ENCODE data around the gene AQP7.
"Not testable (repeated sequence)": the region's sequence is repeated elsewhere in the genome, so short reads cannot be mapped to it uniquely, and the experiment has no call there.

AQP7 gene

GRCh38 chr9:33388110-33388994, 14.0 kb downstream of the AQP7 start:
- DNase-seq = no peak
- Histone ChIP-seq H3K9me3 (ENCODE audit: control extremely low read depth in 1 of 5, control insufficient read depth in 4 of 5, insufficient read depth in 2 of 5, low read depth in 1 of 5, low read length in 4 of 5) (no peaks in the 10 kb centered on the region), H3K27me3 (replicated peaks in 2 of 5; ENCODE audit: control insufficient read depth in 4 of 5, insufficient read depth in 5 of 5, low read length in 4 of 5) (no peaks in the 10 kb centered on the region), H3K27ac (ENCODE audit: insufficient read depth in 1 of 2, low read depth in 1 of 2, low read length in 2 of 2, poor library complexity in 1 of 2, severe bottlenecking in 2 of 2) (no peak overlapping the region), H3K4me1 (ENCODE audit: control extremely low read depth in 1 of 4, control insufficient read depth in 4 of 4, insufficient read depth in 4 of 4, low read length in 3 of 4) (no peaks in the 10 kb centered on the region), H3K36me3 (ENCODE audit: control insufficient read depth in 4 of 4, insufficient read depth in 4 of 4, low read length in 3 of 4) (no peaks in the 10 kb centered on the region), H3K4me3 (ENCODE audit: control insufficient read depth in 1 of 7, extremely low read depth in 1 of 7, insufficient read depth in 4 of 7, low read depth in 2 of 7, low read length in 6 of 7) (no peak overlapping the region)
- ChIA-PET POLR2A (no interaction called here), CTCF (no interaction called here)
- 93% methylated on average over 15 of the region's 15 CpGs for WGBS (ENCODE audit: insufficient coverage)

- 60% methylated on average over 3 of the region's 9 CpGs for WGBS (ENCODE audit: insufficient coverage)
- CTCF ChIA-PET = not testable (repeated sequence)
Observed at GRCh38 chr9:33386998-33387397, 15.4 kb downstream of the AQP7 start.

GRCh38 chr9:33386641-33386996, 15.7 kb downstream of the AQP7 start:
- H3K36me3 ChIP-seq (ENCODE audit: control insufficient read depth in 4 of 4, insufficient read depth in 4 of 4, low read length in 3 of 4); POLR2A ChIA-PET; H3K27ac ChIP-seq (ENCODE audit: insufficient read depth in 1 of 2, low read depth in 1 of 2, low read length in 2 of 2, poor library complexity in 1 of 2, severe bottlenecking in 2 of 2); H3K4me1 ChIP-seq (ENCODE audit: control extremely low read depth in 1 of 4, control insufficient read depth in 4 of 4, insufficient read depth in 4 of 4, low read length in 3 of 4); DNase-seq; H3K27me3 ChIP-seq (replicated peaks in 2 of 5; ENCODE audit: control insufficient read depth in 4 of 5, insufficient read depth in 5 of 5, low read length in 4 of 5); H3K4me3 ChIP-seq (ENCODE audit: control insufficient read depth in 1 of 7, extremely low read depth in 1 of 7, insufficient read depth in 4 of 7, low read depth in 2 of 7, low read length in 6 of 7); H3K9me3 ChIP-seq (ENCODE audit: control extremely low read depth in 1 of 5, control insufficient read depth in 4 of 5, insufficient read depth in 2 of 5, low read depth in 1 of 5, low read length in 4 of 5); CTCF ChIA-PET: not testable (repeated sequence)
- WGBS (ENCODE audit: insufficient coverage) = 95% methylated on average over 9 of the region's 14 CpGs

More at GRCh38 chr9:33386998-33387397, 15.4 kb downstream of the AQP7 start:
- H3K36me3 ChIP-seq (ENCODE audit: control insufficient read depth in 4 of 4, insufficient read depth in 4 of 4, low read length in 3 of 4); H3K27ac ChIP-seq (ENCODE audit: insufficient read depth in 1 of 2, low read depth in 1 of 2, low read length in 2 of 2, poor library complexity in 1 of 2, severe bottlenecking in 2 of 2); POLR2A ChIA-PET; H3K4me3 ChIP-seq (ENCODE audit: control insufficient read depth in 1 of 7, extremely low read depth in 1 of 7, insufficient read depth in 4 of 7, low read depth in 2 of 7, low read length in 6 of 7); DNase-seq; H3K9me3 ChIP-seq (ENCODE audit: control extremely low read depth in 1 of 5, control insufficient read depth in 4 of 5, insufficient read depth in 2 of 5, low read depth in 1 of 5, low read length in 4 of 5); H3K4me1 ChIP-seq (ENCODE audit: control extremely low read depth in 1 of 4, control insufficient read depth in 4 of 4, insufficient read depth in 4 of 4, low read length in 3 of 4); H3K27me3 ChIP-seq (replicated peaks in 2 of 5; ENCODE audit: control insufficient read depth in 4 of 5, insufficient read depth in 5 of 5, low read length in 4 of 5): not testable (repeated sequence)

- H3K36me3 ChIP-seq (ENCODE audit: control insufficient read depth in 4 of 4, insufficient read depth in 4 of 4, low read length in 3 of 4); H3K27ac ChIP-seq (ENCODE audit: insufficient read depth in 1 of 2, low read depth in 1 of 2, low read length in 2 of 2, poor library complexity in 1 of 2, severe bottlenecking in 2 of 2); DNase-seq; H3K9me3 ChIP-seq (ENCODE audit: control extremely low read depth in 1 of 5, control insufficient read depth in 4 of 5, insufficient read depth in 2 of 5, low read depth in 1 of 5, low read length in 4 of 5); CTCF ChIA-PET; H3K27me3 ChIP-seq (replicated peaks in 2 of 5; ENCODE audit: control insufficient read depth in 4 of 5, insufficient read depth in 5 of 5, low read length in 4 of 5); H3K4me3 ChIP-seq (ENCODE audit: control insufficient read depth in 1 of 7, extremely low read depth in 1 of 7, insufficient read depth in 4 of 7, low read depth in 2 of 7, low read length in 6 of 7); POLR2A ChIA-PET; H3K4me1 ChIP-seq (ENCODE audit: control extremely low read depth in 1 of 4, control insufficient read depth in 4 of 4, insufficient read depth in 4 of 4, low read length in 3 of 4): not testable (repeated sequence)
- 95% methylated on average over 13 of the region's 23 CpGs for WGBS (ENCODE audit: insufficient coverage)
Observed at GRCh38 chr9:33385979-33386640, 16.3 kb downstream of the AQP7 start.

- H3K27me3 ChIP-seq (replicated peaks in 2 of 5; ENCODE audit: control insufficient read depth in 4 of 5, insufficient read depth in 5 of 5, low read length in 4 of 5); POLR2A ChIA-PET; H3K9me3 ChIP-seq (ENCODE audit: control extremely low read depth in 1 of 5, control insufficient read depth in 4 of 5, insufficient read depth in 2 of 5, low read depth in 1 of 5, low read length in 4 of 5); H3K27ac ChIP-seq (ENCODE audit: insufficient read depth in 1 of 2, low read depth in 1 of 2, low read length in 2 of 2, poor library complexity in 1 of 2, severe bottlenecking in 2 of 2); DNase-seq; H3K4me3 ChIP-seq (ENCODE audit: control insufficient read depth in 1 of 7, extremely low read depth in 1 of 7, insufficient read depth in 4 of 7, low read depth in 2 of 7, low read length in 6 of 7); H3K36me3 ChIP-seq (ENCODE audit: control insufficient read depth in 4 of 4, insufficient read depth in 4 of 4, low read length in 3 of 4); CTCF ChIA-PET; H3K4me1 ChIP-seq (ENCODE audit: control extremely low read depth in 1 of 4, control insufficient read depth in 4 of 4, insufficient read depth in 4 of 4, low read length in 3 of 4): not testable (repeated sequence)
- WGBS (ENCODE audit: insufficient coverage) = 99% methylated on average over 11 of the region's 11 CpGs
Observed at GRCh38 chr9:33385536-33385935, 16.8 kb downstream of the AQP7 start.

- CTCF ChIA-PET; H3K27me3 ChIP-seq (replicated peaks in 2 of 5; ENCODE audit: control insufficient read depth in 4 of 5, insufficient read depth in 5 of 5, low read length in 4 of 5); DNase-seq; POLR2A ChIA-PET; H3K9me3 ChIP-seq (ENCODE audit: control extremely low read depth in 1 of 5, control insufficient read depth in 4 of 5, insufficient read depth in 2 of 5, low read depth in 1 of 5, low read length in 4 of 5); H3K36me3 ChIP-seq (ENCODE audit: control insufficient read depth in 4 of 4, insufficient read depth in 4 of 4, low read length in 3 of 4); H3K27ac ChIP-seq (ENCODE audit: insufficient read depth in 1 of 2, low read depth in 1 of 2, low read length in 2 of 2, poor library complexity in 1 of 2, severe bottlenecking in 2 of 2); H3K4me1 ChIP-seq (ENCODE audit: control extremely low read depth in 1 of 4, control insufficient read depth in 4 of 4, insufficient read depth in 4 of 4, low read length in 3 of 4); H3K4me3 ChIP-seq (ENCODE audit: control insufficient read depth in 1 of 7, extremely low read depth in 1 of 7, insufficient read depth in 4 of 7, low read depth in 2 of 7, low read length in 6 of 7): not testable (repeated sequence)
- WGBS (ENCODE audit: insufficient coverage) = 100% methylated on average over 9 of the region's 11 CpGs
Observed at GRCh38 chr9:33383396-33383795, 19.0 kb downstream of the AQP7 start.

- H3K27me3 ChIP-seq (replicated peaks in 2 of 5; ENCODE audit: control insufficient read depth in 4 of 5, insufficient read depth in 5 of 5, low read length in 4 of 5); CTCF ChIA-PET; DNase-seq; H3K9me3 ChIP-seq (ENCODE audit: control extremely low read depth in 1 of 5, control insufficient read depth in 4 of 5, insufficient read depth in 2 of 5, low read depth in 1 of 5, low read length in 4 of 5); H3K4me1 ChIP-seq (ENCODE audit: control extremely low read depth in 1 of 4, control insufficient read depth in 4 of 4, insufficient read depth in 4 of 4, low read length in 3 of 4); H3K4me3 ChIP-seq (ENCODE audit: control insufficient read depth in 1 of 7, extremely low read depth in 1 of 7, insufficient read depth in 4 of 7, low read depth in 2 of 7, low read length in 6 of 7); H3K36me3 ChIP-seq (ENCODE audit: control insufficient read depth in 4 of 4, insufficient read depth in 4 of 4, low read length in 3 of 4); POLR2A ChIA-PET; H3K27ac ChIP-seq (ENCODE audit: insufficient read depth in 1 of 2, low read depth in 1 of 2, low read length in 2 of 2, poor library complexity in 1 of 2, severe bottlenecking in 2 of 2): not testable (repeated sequence)
- WGBS (ENCODE audit: insufficient coverage) = no CpG with 5 or more reads among the region's 10 CpGs
Observed at GRCh38 chr9:33382397-33382796, 20.0 kb downstream of the AQP7 start.
